Astrocyte of the spinal cord (primary cell): ENCODE data around the gene CACNA1C.
"Not testable (repeated sequence)": the region's sequence is repeated elsewhere in the genome, so short reads cannot be mapped to it uniquely, and the experiment has no call there.

Source experiments
- DNase-seq: peaks from one replicate; pipeline ENCODE4 v3.0.0; 2011; ENCODE audit warnings: low read depth, low spot score
- H3K4me3 ChIP-seq: 2 replicates; pipeline ENCODE4 v1.5.1; 2011; ENCODE audit warnings: low read depth, mild to moderate bottlenecking, low read length, moderate library complexity
- CTCF ChIP-seq: IDR thresholded peaks from 2 replicates; pipeline ENCODE4 v1.5.1; 2012; ENCODE audit warnings: low read depth, mild to moderate bottlenecking, low read length, inconsistent platforms
- in situ Hi-C: cut with HindIII; loops from 2 replicates; pipeline ENCODE4 v1.10.0; 2017; ENCODE audit warnings: low sequenced_read_pairs

The CACNA1C gene

GRCh38 chr12:2119266-2119665 lies 66.5 kb downstream of the CACNA1C start:
- TF ChIP-seq CTCF: no peak
- H3K4me3 ChIP-seq: no peak overlapping the region
- in situ Hi-C loops: no loop called here
- no peak for DNase-seq

- H3K4me3 ChIP-seq: no peak overlapping the region
- DNase-seq: no peak
- TF ChIP-seq CTCF: no peak
- in situ Hi-C loops: no loop called here
Measured at GRCh38 chr12:2120982-2121758, 68.4 kb downstream of the CACNA1C start.

GRCh38 chr12:2124466-2125023 lies 71.8 kb downstream of the CACNA1C start:
- no peak for TF ChIP-seq CTCF
- H3K4me3 ChIP-seq: no peak overlapping the region
- in situ Hi-C loops: no loop called here
- no peak for DNase-seq

GRCh38 chr12:2125651-2126522 lies 73.1 kb downstream of the CACNA1C start:
- in situ Hi-C loops: no loop called here
- no peak for TF ChIP-seq CTCF
- no peak overlapping the region for H3K4me3 ChIP-seq
- no peak for DNase-seq

DNA sequence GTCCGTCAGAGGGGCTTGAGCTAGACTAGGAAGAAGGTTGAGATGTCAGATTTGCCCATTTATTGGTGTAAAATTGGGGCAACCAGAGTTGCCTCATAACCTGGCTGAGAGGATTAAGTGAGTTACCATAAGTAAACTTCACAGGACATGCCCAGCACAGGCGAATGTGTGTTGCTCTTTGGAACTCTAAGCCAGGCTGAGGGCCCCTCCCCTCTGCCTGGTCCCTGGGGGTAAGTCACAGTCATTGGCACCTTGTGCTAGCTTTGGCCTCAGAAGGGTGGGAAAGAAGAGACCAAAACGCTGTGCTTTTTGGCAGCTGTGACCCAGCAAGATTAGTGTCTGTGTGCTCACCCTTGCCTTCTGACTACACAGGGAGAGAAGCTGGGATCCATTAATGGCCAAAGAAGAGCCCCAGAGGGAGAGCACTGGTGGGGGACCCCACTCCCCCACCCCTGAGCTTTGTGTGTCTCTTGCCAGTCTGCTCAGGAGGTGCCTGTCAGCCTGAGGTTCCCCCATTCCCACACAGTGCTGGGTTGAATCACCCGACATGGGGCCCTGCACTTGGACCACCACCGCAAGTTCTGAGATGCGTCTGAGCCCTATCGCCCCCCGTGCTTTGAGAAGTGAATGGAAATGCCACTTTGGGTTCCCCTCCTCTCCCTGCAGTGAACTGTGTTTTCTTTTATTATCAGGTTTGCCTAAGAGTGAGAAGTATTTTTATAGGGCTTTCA lies 74.1 kb downstream of the CACNA1C start:
- no peak overlapping the region for H3K4me3 ChIP-seq
- DNase-seq: no peak
- in situ Hi-C loops: no loop called here
- no peak for TF ChIP-seq CTCF

DNA sequence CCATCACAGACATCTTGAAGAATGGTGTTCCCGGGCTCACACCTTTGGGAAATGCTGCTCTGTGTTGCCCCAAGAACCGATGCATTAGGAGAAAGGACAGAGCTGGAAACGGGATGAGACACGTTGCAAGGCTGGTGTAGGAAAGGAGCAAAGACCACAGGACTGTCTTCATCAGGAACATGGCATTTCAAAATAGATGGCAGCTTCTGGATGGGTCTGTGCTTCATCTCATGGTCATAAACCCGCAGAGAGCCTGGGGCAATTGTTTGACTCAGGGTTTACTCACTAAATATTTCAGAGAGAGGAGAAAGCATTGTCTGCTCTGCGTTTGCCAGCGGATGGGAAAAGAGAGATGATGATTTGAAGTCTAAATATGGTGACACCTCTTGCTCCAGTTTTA lies 76.3 kb downstream of the CACNA1C start:
- in situ Hi-C loops: no loop called here
- TF ChIP-seq CTCF: no peak
- H3K4me3 ChIP-seq: no peak overlapping the region
- peak; percentile 39 for DNase-seq

DNA sequence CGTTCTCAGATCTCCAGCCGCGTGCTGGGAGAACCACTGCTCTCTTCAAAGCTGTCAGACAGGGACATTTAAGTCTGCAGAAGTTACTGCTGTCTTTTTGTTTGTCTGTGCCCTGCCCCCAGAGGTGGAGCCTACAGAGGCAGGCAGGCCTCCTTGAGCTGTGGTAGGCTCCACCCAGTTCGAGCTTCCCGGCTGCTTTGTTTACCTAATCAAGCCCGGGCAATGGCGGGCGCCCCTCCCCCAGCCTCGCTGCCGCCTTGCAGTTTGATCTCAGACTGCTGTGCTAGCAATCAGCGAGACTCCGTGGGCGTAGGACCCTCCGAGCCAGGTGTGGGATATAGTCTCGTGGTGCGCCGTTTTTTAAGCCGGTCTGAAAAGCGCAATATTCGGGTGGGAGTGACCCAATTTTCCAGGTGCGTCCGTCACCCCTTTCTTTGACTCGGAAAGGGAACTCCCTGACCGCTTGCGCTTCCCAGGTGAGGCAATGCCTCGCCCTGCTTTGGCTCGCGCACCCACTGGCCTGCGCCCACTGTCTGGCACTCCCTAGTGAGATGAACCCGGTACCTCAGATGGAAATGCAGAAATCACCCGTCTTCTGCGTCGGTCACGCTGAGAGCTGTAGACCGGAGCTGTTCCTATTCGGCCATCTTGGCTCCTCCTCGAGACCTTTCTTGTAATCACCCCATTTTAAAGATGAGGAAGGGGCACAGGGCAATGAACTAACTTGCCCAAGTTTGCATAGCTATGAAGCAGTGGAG lies 83.1 kb downstream of the CACNA1C start:
- DNase-seq, H3K4me3 ChIP-seq, in situ Hi-C loops: not testable (repeated sequence)
